SK-N-SH treated with all-trans-retinoic acid at 6 μM for 48 hours (cell line): ENCODE results near the gene SPCS3.

ENCODE experiments used
- ATAC-seq: fragments of 200-7000 bp; cut with Tn5 transposase; 3 replicates; pipeline ENCODE4 v1.9.1; 2020; ENCODE audit warnings: mild to moderate bottlenecking, moderate library complexity
- ARNTL ChIP-seq: fragments of 450-650 bp; formaldehyde crosslinking; IDR thresholded peaks from 2 replicates; pipeline ENCODE4 v1.5.0; 2020; ENCODE audit warnings: low read depth, mild to moderate bottlenecking, moderate library complexity, borderline replicate concordance
- BACH2 ChIP-seq: fragments of 250-450 bp; sonication (Bioruptor Pico); IDR thresholded peaks from 2 replicates; pipeline ENCODE4 v1.9.0; 2021; ENCODE audit warnings: mild to moderate bottlenecking, borderline replicate concordance
- CREB5 ChIP-seq: fragments of 250-450 bp; sonication (Bioruptor Pico); IDR thresholded peaks from 2 replicates; pipeline ENCODE4 v1.5.1; 2020; ENCODE audit warnings: low read depth, mild to moderate bottlenecking, moderate library complexity
- CSDC2 ChIP-seq: fragments of 250-450 bp; sonication (Bioruptor Pico); IDR thresholded peaks from 2 replicates; pipeline ENCODE4 v1.5.0; 2020; ENCODE audit warnings: mild to moderate bottlenecking, moderate library complexity
- CSRNP3 ChIP-seq: fragments of 250-450 bp; sonication (Bioruptor Pico); IDR thresholded peaks from 2 replicates; pipeline ENCODE4 v1.5.1; 2021; ENCODE audit warnings: mild to moderate bottlenecking, moderate library complexity
- ESRRG ChIP-seq: fragments of 250-450 bp; sonication (Bioruptor Pico); IDR thresholded peaks from 2 replicates; pipeline ENCODE4 v1.6.1; 2021; ENCODE audit warnings: mild to moderate bottlenecking
- GLIS3 ChIP-seq: fragments of 250-450 bp; sonication (Bioruptor Pico); IDR thresholded peaks from 2 replicates; pipeline ENCODE4 v1.5.0; 2020; ENCODE audit warnings: mild to moderate bottlenecking, moderate library complexity
- ISL1 ChIP-seq: fragments of 250-450 bp; sonication (Bioruptor Pico); IDR thresholded peaks from 2 replicates; pipeline ENCODE4 v2.1.2; 2022; ENCODE audit warnings: mild to moderate bottlenecking, moderate library complexity
- OSR1 ChIP-seq: fragments of 250-450 bp; sonication (Bioruptor Pico); IDR thresholded peaks from 2 replicates; pipeline ENCODE4 v1.8.0; 2022; ENCODE audit warnings: moderate library complexity, mild to moderate bottlenecking, inconsistent platforms
- POU6F1 ChIP-seq: fragments of 250-450 bp; sonication (Bioruptor Pico); IDR thresholded peaks from 2 replicates; pipeline ENCODE4 v1.8.0; 2021; ENCODE audit warnings: low read depth, mild to moderate bottlenecking, moderate library complexity, borderline replicate concordance
- PPARA ChIP-seq: fragments of 250-450 bp; sonication (Bioruptor Pico); IDR thresholded peaks from 2 replicates; pipeline ENCODE4 v1.5.0; 2020; ENCODE audit warnings: mild to moderate bottlenecking, borderline replicate concordance
- RARB ChIP-seq: fragments of 250-450 bp; sonication (Bioruptor Pico); IDR thresholded peaks from 2 replicates; pipeline ENCODE4 v1.8.0; 2021; ENCODE audit warnings: mild to moderate bottlenecking, moderate library complexity
- SNAI2 ChIP-seq: fragments of 250-450 bp; sonication (Bioruptor Pico); IDR thresholded peaks from 2 replicates; pipeline ENCODE4 v1.5.0; 2020; ENCODE audit warnings: mild to moderate bottlenecking, moderate library complexity
- TCF4 ChIP-seq: fragments of 250-450 bp; sonication (Bioruptor Pico); IDR thresholded peaks from 2 replicates; pipeline ENCODE4 v1.8.0; 2021; ENCODE audit warnings: mild to moderate bottlenecking, moderate library complexity, borderline replicate concordance
- TOX ChIP-seq: fragments of 250-450 bp; sonication (Bioruptor Pico); IDR thresholded peaks from 2 replicates; pipeline ENCODE4 v1.8.0; 2021; ENCODE audit warnings: mild to moderate bottlenecking, moderate library complexity, borderline replicate concordance
- ZC3H10 ChIP-seq: fragments of 250-450 bp; sonication (Bioruptor Pico); IDR thresholded peaks from 2 replicates; pipeline ENCODE4 v1.5.1; 2021; ENCODE audit warnings: mild to moderate bottlenecking, moderate library complexity
- ZFP3 ChIP-seq: fragments of 250-450 bp; sonication (Bioruptor Pico); IDR thresholded peaks from 2 replicates; pipeline ENCODE4 v1.5.0; 2020; ENCODE audit warnings: mild to moderate bottlenecking, moderate library complexity
- ZNF565 ChIP-seq: fragments of 450-650 bp; formaldehyde crosslinking; conservative IDR thresholded peaks from 2 replicates; pipeline ENCODE4 v1.5.0; 2020; ENCODE audit warnings: low read depth, mild to moderate bottlenecking, moderate library complexity
- ZNF70 ChIP-seq: fragments of 450-650 bp; formaldehyde crosslinking; IDR thresholded peaks from 2 replicates; pipeline ENCODE4 v1.5.0; 2020; ENCODE audit warnings: mild to moderate bottlenecking, moderate library complexity
- ZNF8 ChIP-seq: fragments of 450-650 bp; formaldehyde crosslinking; IDR thresholded peaks from 2 replicates; pipeline ENCODE4 v1.5.0; 2020; ENCODE audit warnings: mild to moderate bottlenecking, moderate library complexity
- TF ChIP-seq, protein P1 (sequence below): fragments of 250-450 bp; sonication (Bioruptor Pico); IDR thresholded peaks from 2 replicates; pipeline ENCODE4 v1.5.0; 2020; ENCODE audit warnings: mild to moderate bottlenecking, moderate library complexity
- TF ChIP-seq, protein P2 (sequence below): fragments of 250-450 bp; sonication (Bioruptor Pico); IDR thresholded peaks from 2 replicates; pipeline ENCODE4 v1.8.0; 2020; ENCODE audit warnings: mild to moderate bottlenecking, moderate library complexity, borderline replicate concordance

The SPCS3 gene

DNA sequence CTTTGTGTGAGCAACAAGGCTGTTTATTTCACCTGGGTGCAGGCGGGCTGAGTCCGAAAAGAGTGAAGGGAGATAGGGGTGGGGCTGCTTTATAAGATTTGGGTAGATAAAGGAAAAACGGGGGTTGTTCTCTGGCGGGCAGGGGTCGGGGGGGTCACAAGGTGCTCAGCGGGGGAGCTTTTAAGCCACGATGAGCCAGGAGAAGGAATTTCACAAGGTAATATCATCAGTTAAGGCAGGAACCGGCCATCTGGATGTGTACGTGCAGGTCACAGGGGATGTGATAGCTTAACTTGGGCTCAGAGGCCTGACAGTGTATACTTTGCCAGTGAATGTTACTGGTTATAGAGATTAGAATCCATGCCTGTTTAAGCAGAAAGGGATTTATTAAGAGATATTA, 19.7 kb upstream of the SPCS3 start:
- TF ChIP-seq CSDC2 (no peak), PPARA (CRISPR knock-in tag) (no peak), ISL1 (CRISPR knock-in tag) (no peak), POU6F1 (CRISPR knock-in tag) (no peak), CSRNP3 (CRISPR knock-in tag) (no peak), TOX (no peak), GLIS3 (CRISPR knock-in tag) (no peak), BACH2 (CRISPR knock-in tag) (no peak), ESRRG (no peak), ZFP3 (CRISPR knock-in tag) (no peak), ZNF70 (CRISPR knock-in tag) (no peak), CREB5 (no peak), OSR1 (CRISPR knock-in tag) (no peak), ZC3H10 (CRISPR knock-in tag) (no peak), TCF4 (no peak)
- TF ChIP-seq, protein P1, sequence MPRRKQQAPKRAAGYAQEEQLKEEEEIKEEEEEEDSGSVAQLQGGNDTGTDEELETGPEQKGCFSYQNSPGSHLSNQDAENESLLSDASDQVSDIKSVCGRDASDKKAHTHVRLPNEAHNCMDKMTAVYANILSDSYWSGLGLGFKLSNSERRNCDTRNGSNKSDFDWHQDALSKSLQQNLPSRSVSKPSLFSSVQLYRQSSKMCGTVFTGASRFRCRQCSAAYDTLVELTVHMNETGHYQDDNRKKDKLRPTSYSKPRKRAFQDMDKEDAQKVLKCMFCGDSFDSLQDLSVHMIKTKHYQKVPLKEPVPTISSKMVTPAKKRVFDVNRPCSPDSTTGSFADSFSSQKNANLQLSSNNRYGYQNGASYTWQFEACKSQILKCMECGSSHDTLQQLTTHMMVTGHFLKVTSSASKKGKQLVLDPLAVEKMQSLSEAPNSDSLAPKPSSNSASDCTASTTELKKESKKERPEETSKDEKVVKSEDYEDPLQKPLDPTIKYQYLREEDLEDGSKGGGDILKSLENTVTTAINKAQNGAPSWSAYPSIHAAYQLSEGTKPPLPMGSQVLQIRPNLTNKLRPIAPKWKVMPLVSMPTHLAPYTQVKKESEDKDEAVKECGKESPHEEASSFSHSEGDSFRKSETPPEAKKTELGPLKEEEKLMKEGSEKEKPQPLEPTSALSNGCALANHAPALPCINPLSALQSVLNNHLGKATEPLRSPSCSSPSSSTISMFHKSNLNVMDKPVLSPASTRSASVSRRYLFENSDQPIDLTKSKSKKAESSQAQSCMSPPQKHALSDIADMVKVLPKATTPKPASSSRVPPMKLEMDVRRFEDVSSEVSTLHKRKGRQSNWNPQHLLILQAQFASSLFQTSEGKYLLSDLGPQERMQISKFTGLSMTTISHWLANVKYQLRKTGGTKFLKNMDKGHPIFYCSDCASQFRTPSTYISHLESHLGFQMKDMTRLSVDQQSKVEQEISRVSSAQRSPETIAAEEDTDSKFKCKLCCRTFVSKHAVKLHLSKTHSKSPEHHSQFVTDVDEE (CRISPR knock-in tag): no peak
- TF ChIP-seq, all 23 proteins: peak for 0
- ATAC-seq: no peak

- ATAC-seq: no peak
Measured at GRCh38 chr4:176300565-176300964, 19.2 kb upstream of the SPCS3 start.

More at GRCh38 chr4:176300565-176300964, 19.2 kb upstream of the SPCS3 start:
- TF ChIP-seq CSRNP3 (CRISPR knock-in tag) (no peak), CSDC2 (no peak), TCF4 (no peak), ISL1 (CRISPR knock-in tag) (no peak), ZNF565 (CRISPR knock-in tag) (no peak), GLIS3 (CRISPR knock-in tag) (no peak), SNAI2 (CRISPR knock-in tag) (no peak), BACH2 (CRISPR knock-in tag) (no peak), ZFP3 (CRISPR knock-in tag) (no peak), POU6F1 (CRISPR knock-in tag) (no peak), ARNTL (CRISPR knock-in tag) (no peak), ZNF8 (CRISPR knock-in tag) (no peak), RARB (CRISPR knock-in tag) (no peak)
- TF ChIP-seq, protein P2, sequence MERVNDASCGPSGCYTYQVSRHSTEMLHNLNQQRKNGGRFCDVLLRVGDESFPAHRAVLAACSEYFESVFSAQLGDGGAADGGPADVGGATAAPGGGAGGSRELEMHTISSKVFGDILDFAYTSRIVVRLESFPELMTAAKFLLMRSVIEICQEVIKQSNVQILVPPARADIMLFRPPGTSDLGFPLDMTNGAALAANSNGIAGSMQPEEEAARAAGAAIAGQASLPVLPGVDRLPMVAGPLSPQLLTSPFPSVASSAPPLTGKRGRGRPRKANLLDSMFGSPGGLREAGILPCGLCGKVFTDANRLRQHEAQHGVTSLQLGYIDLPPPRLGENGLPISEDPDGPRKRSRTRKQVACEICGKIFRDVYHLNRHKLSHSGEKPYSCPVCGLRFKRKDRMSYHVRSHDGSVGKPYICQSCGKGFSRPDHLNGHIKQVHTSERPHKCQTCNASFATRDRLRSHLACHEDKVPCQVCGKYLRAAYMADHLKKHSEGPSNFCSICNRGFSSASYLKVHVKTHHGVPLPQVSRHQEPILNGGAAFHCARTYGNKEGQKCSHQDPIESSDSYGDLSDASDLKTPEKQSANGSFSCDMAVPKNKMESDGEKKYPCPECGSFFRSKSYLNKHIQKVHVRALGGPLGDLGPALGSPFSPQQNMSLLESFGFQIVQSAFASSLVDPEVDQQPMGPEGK (CRISPR knock-in tag): no peak
